ENCODE measurements around the gene RIMBP2. TPM values are rescaled to one million over a fixed set of nuclear protein-coding genes. Genes with fewer than 3 reads are reported as not detected.
A peak's percentile ranks its signal among the peaks of the same experiment; 100 is the strongest.

Gene RIMBP2
- total RNA-seq, 1 experiment from 2014 or later: 0.97 TPM

DNA sequence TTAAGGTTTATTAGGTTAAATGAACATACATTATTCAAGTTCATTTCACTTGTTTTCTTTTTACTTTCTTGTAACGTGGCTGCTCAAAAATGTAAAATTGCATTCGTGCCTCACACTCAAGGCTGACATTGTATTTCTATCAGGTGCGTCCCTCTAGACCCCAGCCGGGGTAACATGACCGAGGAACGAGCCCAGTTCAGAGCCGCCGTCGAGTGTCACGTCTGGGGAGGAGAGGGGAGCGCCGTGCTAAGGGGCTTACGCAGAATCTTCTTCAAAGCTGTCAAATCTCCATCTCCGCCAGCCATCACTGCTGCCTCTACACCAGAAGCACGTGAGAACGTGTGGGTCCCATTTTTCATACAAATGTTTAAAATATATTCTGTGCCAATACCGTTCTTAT lies 170.6 kb downstream of the RIMBP2 start:
- DNase-seq (ENCODE audit: low spot score): no peak

DNA sequence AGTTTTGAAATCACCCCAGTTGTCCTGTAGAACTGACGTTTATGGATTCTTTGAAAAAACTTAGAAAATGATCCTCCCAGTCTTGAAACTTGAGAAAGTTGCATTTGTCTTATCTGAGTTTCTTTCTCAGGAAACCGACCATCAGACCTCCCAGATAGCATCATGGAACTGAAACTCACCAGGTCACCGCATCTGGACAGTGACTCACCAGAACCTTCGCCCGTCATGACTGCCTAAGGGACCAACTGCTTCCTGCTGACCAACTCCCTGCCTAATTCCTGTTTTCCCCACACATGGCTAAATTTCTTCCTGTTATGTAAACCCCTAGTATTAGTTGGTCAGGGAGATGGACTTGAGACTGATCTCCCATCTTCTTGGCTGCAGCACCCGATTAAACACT lies 175.7 kb downstream of the RIMBP2 start:
- no peak for DNase-seq (ENCODE audit: low spot score)

DNA sequence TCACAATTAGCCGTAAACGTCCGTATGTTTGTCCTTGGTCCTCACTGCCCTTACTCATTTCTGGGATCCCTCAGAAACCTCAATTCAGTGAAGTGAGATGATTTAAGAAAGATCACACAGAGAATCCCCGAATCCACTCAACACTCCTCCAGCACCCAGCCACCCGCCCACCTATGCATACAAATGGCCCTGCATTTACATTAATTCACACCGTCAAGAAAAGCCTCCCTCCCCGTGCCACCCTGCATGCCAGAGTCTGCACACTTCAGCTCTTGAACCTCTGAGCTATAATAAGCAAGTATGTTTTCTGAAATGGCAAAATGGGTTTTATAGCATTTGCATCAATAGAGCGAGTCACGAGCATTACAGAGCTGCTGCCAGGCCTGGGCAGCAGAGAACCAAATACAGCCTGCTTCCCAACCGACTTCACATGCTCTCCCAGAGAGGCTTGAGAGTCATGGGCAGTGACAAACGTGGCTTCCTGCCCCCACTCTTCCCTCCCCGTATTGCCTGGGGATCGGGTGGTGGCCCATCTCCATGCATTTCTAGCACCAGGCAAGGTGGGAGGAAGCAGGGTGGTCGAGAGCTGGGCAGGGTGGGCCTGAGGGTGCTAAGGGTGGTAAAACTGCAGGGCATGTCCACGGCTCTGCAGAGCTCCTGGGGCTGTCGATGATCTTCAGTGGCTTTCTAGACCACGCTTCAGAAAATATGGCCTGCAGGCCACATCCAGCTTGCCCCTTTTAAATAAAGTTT lies 177.6 kb downstream of the RIMBP2 start:
- DNase-seq (ENCODE audit: low spot score): no peak

DNA sequence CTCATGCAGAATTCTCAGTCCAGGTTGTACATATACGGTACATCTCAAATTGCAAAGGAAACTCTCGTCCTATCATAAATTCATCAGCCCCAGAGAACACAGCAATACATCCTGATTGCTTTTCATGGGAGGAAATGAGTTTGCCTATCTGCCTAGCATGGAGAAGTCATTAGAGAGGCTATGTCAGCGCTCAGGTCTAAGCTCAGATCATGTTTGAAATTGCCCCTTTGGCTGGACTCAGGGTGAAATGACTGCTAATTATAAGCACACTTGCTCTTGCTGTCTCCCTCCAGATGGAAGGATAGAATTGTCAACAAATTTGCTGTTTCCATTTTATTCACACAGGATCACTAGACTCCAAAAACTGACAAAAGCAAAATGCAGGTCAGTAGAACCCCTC lies 178.4 kb downstream of the RIMBP2 start:
- no peak for DNase-seq (ENCODE audit: low spot score)

DNA sequence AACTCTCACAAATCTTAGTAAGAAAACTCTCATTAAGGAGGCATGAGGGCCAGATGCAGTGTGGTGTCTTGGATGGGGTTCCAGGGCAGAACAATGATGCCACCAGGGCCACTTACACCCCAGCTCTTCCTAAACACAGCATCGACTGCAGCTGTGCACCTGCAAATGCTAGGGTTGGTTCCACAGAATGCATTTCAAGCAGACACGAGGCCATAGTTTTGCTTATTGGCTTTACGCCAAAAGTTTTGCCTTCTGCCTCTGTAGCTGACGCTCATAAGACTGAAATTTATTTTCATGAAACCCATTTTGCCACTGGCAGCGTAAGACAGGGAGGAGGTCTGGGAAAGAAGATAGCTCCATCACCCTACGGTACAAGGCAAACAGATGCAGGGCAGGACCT lies 179.0 kb downstream of the RIMBP2 start:
- DNase-seq (ENCODE audit: low spot score): no peak

DNA sequence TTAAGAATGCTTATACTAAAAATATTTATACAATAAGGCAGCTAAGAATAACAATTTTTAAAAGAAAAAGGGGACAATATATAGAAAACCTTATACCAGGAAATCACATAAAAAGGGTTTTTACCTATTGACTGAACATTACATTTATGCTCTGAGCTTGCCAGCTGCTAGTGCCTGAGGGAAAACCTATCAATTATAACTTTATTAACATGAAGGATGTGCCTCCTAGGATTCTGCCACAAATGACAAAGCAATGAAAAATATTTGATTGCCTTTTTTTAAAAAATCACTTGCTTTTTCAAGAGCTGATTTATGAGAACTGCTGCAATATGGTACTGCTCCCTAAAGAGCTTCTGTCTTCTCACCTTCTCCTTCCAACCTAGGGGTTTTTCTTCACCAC lies 185.7 kb downstream of the RIMBP2 start:
- no peak for DNase-seq (ENCODE audit: low spot score)

DNA sequence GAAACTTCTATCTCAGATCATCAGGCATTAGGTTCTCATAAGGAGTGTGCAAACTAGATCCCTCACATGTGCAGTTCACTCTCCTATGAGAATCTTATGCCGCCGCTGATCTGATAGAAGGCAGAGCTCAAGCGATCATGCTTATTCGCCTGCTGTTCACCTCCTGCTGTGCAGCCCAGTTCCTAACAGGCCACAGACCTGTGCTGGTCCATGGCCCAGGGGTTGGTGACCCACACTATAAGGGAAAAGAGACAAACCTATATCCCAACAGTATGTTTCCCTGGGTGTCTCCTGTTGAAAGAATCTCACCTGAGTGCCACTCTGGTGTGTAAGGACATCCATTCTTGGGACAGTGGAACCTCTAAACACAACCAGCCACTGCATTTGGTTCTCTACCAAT lies 186.3 kb downstream of the RIMBP2 start:
- no peak for DNase-seq (ENCODE audit: low spot score)

DNA sequence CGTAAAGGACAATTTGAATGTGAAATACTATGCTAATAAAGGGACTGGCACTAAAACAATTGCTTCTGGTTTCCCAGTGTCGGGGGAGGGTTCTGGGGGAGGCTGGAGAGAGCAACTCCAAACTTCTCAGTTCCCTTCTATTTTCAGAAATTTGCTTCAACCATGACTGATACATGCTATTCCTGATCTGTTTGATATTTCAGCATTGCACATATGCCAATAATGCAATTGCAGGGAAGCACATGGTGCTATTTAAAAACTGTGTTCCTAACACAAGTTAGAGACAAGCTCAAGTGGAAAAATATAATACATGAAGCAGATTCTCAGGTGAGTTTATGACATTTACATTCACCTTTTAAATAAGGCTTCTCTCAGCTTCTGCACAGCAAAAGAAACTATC lies 188.9 kb downstream of the RIMBP2 start:
- DNase-seq (ENCODE audit: low spot score): no peak

DNA sequence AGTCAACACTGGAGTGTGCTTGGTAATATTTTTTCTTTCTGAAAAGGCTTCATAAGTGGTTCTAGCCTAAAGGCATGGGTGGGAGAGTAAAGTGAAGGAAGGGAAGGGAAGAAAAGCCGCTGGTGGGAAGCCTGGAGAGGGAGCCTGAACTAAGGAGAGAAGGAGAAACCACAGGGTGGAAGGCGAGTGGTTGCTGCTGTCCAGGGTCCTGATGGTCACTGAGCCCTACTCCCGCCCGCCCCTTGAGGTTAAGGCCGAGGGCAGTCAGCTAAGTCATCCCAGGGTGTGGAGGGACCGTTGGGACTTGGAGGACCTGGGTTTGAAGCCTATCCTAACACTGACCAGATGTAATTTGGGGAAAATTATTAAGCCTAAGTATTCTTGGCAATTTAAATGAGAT lies 189.3 kb downstream of the RIMBP2 start:
- peak; percentile 25 for DNase-seq (ENCODE audit: low spot score)

DNA sequence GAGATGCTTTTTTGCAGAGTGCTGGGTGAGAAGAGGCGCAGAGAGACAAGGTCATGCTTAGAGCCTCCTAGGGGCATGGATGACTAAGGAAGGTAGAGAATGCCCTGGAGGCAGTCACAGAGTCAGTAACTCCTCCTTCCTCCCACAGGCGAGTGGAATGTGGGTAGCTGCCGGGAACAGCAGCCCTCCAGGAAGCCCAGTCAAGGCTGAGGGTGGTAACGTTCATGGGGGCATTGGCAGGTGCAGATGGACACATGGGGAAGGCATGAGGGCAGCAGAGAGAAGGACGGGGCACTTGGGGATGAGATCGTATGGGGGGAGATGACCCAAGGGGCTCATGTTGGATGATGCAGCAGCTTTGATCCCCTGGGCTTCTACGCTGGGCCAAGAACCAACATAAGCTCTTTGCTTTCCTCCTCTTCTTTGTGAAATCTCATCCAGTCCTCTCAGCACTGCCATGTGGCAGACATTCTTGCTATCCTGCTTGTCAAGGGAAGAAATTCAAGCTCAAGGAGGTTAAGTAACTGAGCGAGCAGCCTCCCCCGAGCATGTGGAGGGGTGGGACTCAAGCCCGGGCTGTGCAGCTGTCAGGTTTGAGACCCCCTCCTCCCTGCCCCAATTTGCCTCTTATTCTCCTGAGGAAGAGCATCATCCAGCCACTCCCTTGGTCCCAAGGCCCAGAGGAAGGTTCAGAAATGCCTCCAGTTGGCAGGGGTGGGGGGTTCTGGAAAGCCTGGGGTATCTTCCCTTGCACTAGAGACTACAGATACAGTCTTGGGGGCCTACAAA lies 190.5 kb downstream of the RIMBP2 start:
- no peak for DNase-seq (ENCODE audit: low spot score)

DNA sequence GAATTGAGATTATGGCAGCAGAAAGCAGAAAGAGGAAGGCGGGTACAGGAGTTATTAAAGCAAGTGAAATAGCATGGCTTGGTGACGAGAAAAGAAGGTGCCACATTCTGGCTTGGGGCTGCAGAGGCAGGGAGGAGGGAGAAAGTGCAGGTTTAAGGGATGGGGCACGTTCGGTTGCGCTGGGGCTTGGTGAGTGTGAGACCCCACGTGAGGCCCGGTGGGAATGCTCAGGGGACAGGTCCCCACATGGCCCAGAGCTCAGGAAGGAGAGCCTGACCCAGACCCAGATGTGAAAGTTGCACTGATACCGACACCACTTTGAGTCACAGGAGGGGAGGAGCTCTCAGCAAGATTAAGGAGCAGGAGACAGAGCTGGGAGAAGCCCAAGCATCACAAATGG lies 191.3 kb downstream of the RIMBP2 start:
- no peak for DNase-seq (ENCODE audit: low spot score)

DNA sequence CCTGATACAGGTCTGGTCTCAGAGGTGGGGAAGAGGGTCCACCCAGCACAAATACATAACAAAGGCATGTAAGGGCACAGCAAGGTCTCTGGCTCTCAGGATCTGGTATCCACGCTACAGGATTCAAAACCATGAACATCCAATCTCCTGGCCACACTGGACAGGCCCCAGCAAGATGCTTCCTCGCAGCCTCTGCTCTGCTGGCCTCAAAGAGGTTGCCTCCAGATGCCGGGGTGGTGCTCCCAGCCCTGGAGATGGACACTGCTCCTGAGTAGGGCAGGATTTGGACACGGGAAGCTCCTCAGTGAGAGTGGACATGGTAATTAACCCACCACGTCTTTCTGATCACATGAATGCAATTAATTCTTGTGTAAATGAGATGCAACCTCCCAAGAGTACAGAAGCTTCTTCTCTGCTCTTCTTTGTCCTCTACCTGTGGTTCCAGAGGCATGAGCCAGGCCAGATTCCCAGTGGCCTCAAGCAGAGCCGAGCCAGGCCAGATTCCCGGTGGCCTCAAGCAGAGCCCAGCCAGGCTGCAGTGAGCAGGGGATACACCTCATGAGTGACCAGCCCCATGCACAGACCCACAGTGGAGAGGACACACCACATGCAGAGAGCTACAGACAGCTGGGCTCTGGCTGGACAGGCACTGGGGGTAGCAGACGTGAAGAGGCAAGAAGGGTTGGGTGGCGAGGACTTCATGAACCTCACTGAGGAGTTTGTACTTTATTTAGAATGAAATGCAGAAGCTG lies 192.1 kb downstream of the RIMBP2 start:
- no peak for DNase-seq (ENCODE audit: low spot score)

DNA sequence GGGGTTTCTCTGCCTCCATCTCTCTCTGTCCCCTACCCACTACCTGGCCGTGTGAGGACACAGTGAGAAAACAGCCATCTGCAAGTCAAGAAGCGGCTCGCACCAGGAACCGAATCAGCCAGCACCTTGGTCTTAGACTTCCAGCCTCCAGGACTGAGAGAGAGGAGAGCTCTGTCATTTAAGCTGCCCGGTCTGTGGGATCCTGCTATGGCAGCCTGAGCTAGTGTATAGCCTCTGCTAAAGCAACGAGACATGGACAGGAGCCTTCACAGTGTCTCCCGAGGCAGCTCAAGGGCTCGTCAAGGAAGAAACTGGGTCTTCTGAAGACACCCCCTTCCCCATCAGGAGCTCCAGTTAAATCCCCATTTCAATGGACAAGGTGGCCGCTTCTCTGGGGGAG lies 192.9 kb downstream of the RIMBP2 start:
- no peak for DNase-seq (ENCODE audit: low spot score)

DNA sequence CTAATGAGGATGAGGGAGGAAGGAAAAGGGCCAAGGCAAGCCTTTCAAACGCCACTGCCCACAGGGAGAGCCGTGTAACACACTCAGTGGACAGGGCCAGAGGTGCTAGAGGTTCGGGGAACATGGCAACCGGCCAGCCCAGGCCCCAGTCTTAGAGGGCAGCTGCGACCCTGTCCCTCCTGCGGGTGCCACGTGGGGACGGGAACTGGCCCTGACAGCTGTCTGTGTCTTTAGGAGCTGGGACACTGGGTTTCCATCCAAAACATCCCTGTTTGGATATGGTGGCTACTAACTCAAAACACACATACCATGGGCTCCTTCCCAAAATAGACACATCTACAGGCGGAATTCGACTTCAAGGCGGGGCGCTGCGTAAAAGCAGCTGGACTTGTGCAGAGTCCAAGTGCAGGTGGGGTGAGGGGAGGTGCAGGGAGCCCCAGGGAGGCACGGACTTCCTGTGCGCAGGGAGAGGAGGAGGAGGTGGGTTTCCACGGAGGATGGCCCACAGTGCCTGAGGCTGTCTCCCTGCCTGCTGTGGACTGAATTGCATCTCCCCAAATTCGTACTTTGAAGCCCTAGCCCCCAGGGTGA lies 193.8 kb downstream of the RIMBP2 start:
- no peak for DNase-seq (ENCODE audit: low spot score)

DNA sequence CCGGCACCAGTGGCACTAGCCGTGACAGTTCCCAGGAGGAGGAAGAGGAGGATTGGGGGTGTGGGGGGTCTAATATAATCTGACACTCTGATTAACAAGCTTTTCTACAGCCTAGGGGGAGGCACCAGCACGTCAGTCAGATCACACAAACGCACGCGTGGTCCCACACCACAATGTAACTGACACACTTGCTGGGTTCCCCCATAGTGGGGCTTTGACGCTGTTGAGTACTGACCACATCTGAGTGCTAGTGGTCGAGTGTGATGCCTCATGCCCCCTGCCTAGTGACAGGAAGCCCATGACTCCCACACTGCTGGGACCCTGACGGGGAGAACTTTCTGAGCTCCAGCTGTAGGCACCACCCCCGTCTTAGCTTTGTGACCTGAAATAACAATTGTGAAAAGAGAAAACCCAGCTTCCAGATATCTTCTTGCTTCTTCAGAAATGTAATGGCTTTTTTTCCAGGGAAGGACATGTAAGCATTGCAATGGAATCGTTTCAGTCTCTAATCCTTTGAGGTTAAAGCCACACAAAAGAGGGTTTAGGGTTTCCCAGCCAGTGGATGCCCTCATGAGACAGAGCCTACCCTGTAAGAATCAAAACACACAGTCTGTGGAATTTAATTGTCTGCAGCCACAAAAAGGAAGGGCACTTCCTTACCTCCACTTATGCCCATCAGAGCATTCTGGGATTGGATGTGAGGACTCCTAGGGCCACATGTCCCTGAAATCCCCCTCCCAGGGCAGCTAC lies 194.5 kb downstream of the RIMBP2 start:
- DNase-seq (ENCODE audit: low spot score): no peak

DNA sequence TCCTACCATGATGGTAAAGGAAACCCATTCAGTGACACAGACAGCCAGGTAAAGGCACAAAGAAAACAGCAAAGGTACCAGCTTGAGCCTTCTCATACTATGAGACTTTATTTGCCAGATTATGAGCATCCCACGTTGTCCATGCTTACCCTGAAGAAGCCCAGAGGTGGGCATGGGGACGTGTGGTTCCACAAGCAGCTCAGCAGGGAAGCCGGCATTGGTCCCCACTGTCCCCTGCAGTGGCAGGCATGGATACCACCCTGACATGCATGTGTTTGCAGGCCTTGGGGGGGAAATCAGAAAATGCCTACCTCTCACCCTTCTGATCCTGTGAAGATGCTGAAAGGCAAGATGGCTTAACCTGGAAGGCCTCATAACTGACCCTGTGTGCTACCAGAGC lies 195.3 kb downstream of the RIMBP2 start:
- no peak for DNase-seq (ENCODE audit: low spot score)

DNA sequence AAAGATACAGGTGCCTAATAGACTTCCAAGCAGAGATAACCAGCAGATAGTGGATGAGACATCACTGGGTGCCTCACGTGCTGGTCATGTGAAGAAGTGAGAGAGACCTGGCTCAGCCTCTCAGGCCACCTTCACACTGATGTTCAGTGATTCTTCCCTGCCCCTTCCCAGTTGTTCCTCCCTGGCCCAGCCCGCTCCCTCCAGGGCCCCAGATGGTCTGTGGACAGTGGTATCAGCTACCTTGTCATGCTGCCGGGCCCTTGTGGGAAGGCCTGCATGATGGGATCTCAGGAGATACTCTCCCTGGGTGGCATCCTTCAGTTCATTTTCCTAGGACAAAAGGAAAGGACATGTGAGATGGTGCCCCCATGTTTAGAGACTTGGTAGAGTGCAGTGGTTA lies 198.5 kb downstream of the RIMBP2 start:
- no peak for DNase-seq (ENCODE audit: low spot score)

DNA sequence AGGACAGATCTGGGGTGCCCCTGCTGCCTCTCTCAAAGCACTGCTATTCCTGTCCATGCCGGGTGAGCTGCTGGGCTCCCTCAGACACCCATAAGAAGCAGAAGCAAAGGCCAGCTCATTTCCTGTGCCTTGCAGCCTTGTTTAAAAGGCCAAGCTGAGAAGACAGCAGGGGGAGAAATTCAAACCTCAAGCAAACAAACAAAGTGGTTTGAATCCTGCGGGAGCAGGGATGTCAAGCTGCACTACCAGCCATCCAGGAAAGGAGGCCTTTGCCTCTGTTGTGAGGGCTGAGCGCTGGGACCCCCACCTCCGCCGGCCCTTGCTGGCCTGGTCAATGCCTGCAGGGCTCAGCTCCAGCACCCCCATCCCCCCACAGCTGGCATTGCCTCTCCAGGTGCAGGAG lies 201.9 kb downstream of the RIMBP2 start:
- DNase-seq (ENCODE audit: low spot score): no peak

DNA sequence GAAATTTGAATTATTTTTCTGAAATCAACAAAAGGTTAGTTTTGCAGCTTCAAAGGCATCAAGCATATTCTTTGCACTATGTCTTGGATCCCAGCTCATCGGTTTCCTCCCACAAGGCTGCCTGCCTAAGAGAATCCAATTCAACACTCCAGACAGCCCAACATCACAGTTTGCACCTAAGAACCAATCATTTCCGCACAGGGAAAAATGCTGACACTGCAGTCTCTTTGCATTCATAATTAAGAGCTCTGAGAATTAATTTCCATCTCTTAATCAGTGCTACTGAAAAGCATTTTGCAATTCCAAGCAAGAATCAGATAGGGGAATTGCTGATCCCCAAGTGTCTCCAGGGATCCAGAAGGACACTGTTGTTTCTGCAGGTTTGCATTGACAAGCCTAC lies 202.5 kb downstream of the RIMBP2 start:
- no peak for DNase-seq (ENCODE audit: low spot score)

DNA sequence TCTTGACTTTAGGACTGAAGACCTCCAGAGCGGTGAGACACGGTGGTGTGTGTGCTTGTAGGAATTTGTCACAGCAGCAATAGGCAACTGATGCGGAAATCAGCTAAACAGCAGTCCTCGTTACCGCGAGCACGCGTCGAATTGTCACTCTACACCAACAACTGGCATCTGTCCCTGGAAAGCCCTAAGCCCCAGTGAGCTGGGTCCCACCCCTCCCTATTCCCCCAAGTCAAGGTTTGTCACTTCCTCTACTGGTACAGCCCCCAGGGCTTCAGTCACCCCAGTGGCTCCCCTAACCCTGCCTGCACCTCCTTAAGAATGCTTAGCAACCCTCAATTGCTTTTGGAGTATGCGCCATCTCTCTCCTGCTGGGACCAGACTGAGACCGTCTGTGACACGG lies 204.8 kb downstream of the RIMBP2 start:
- DNase-seq (ENCODE audit: low spot score): no peak

DNA sequence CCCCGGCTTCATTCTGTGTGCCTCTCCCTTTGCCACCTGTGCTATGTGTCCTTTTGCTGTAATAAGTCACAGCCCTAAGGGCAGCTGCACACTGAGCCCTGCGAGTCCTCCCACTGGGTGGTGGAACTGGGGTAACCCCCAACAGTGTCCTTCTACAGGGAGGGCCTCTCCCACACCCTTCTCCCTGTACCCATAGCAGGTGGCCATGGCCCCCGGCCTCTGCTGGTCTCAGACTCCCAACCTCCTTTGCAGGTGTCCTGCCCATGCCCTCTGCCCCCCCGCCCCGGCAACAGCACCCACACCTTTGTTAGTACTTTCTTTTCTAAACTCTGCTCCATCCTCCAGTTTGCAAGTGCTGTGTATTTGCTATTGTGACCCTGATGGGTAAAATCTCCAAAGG lies 206.6 kb downstream of the RIMBP2 start:
- no peak for DNase-seq (ENCODE audit: low spot score)
